Stomach (tissue), 4 donors: ENCODE data around the gene SERPINB7.

ENCODE experiments used
- CTCF ChIP-seq, 7 experiments: fragments of 450-650 bp in 4 of 7; fragments of 200-600 bp in 3 of 7; sonication (generic) in 3 of 7; IDR thresholded peaks; one replicate each; pipeline ENCODE4 v1.5.1; 2016 to 2019; ENCODE audit warnings: antibody characterized with exemption in 7 of 7, control low read depth in 2 of 7, mild to moderate bottlenecking in 1 of 7
- EP300 ChIP-seq: sonication (generic); formaldehyde crosslinking; IDR thresholded peaks from one replicate; pipeline ENCODE4 v1.6.1; 2017; ENCODE audit warnings: antibody characterized with exemption
- POLR2A ChIP-seq, 4 donors: fragments of 450-650 bp; IDR thresholded peaks; one replicate each; pipeline ENCODE4 v1.6.1; 2016; ENCODE audit warnings: antibody characterized with exemption in 4 of 4, control low read depth in 2 of 4, mild to moderate bottlenecking in 1 of 4, moderate library complexity in 1 of 4
- POLR2AphosphoS5 ChIP-seq, 3 donors: sonication (generic); formaldehyde crosslinking; IDR thresholded peaks; one replicate each; pipeline ENCODE4 v1.6.1; 2016; ENCODE audit warnings: antibody characterized with exemption in 3 of 3

GRCh38 chr18:63808125-63808524 lies 32.9 kb downstream of the SERPINB7 start:
- TF ChIP-seq POLR2AphosphoS5 (IDR thresholded peaks at IDR 0.05) (no peak), CTCF (IDR thresholded peaks at IDR 0.05) (no peak), POLR2A (IDR thresholded peaks at IDR 0.05) (no peak), EP300 (no peak)
